HT-29 (cell line): ENCODE results near the gene CPNE2. TPM values are rescaled to one million over a fixed set of nuclear protein-coding genes. Genes with fewer than 3 reads are reported as not detected.
"Not testable (repeated sequence)": the region's sequence is repeated elsewhere in the genome, so short reads cannot be mapped to it uniquely, and the experiment has no call there.

Source experiments
- DNase-seq: peaks from one replicate; pipeline ENCODE4 v3.0.0-alpha.2; 2015; ENCODE audit warnings: low spot score
- total RNA-seq: library from RNA; depleted of rRNA; stranded (reverse); fragments of >200 nt; shearing (Covaris generic); gene quantifications from 2 replicates; pipeline ENCODE4 v1.2.3, GENCODE V29; 2014

CPNE2 gene
- total RNA-seq, 1 experiment from 2014 or later: 44.2 TPM

- DNase-seq: no peak
Observed at GRCh38 chr16:57167538-57167937, 75.2 kb downstream of the CPNE2 start.

GRCh38 chr16:57167953-57168352 is 75.6 kb downstream of the CPNE2 start:
- peak; percentile 74 for DNase-seq

- DNase-seq: no peak
Observed at GRCh38 chr16:57169327-57169726, 76.9 kb downstream of the CPNE2 start.

GRCh38 chr16:57172721-57173290 is 80.4 kb downstream of the CPNE2 start:
- DNase-seq: no peak

GRCh38 chr16:57175896-57176295 is 83.5 kb downstream of the CPNE2 start:
- no peak for DNase-seq

GRCh38 chr16:57178196-57178595 is 85.8 kb downstream of the CPNE2 start:
- DNase-seq: no peak

GRCh38 chr16:57178793-57179212 is 86.4 kb downstream of the CPNE2 start:
- no peak for DNase-seq

GRCh38 chr16:57179215-57179828 is 86.9 kb downstream of the CPNE2 start:
- DNase-seq: no peak

- DNase-seq: no peak
Observed at GRCh38 chr16:57184113-57184512, 91.7 kb downstream of the CPNE2 start.

- peak; percentile 38 for DNase-seq
Observed at GRCh38 chr16:57184887-57185445, 92.6 kb downstream of the CPNE2 start.

- DNase-seq: no peak
Observed at GRCh38 chr16:57185446-57185944, 93.1 kb downstream of the CPNE2 start.

- DNase-seq: peak; percentile 99
Observed at GRCh38 chr16:57185945-57186871, 93.8 kb downstream of the CPNE2 start, which contains the start of the genes PSME3IP1 and RSPRY1. Gene PSME3IP1, minus strand, starts transcription at chr16:57186039. Its CDS starts 12,185 bp downstream, at chr16:57173854. Gene RSPRY1, plus strand, starts transcription at chr16:57186329. Its CDS starts 18,330 bp downstream, at chr16:57204659.

GRCh38 chr16:57186872-57187854 is 94.8 kb downstream of the CPNE2 start:
- DNase-seq: peak; percentile 70

GRCh38 chr16:57187902-57188710 is 95.7 kb downstream of the CPNE2 start:
- peak; percentile 35 for DNase-seq

- DNase-seq: no peak
Observed at GRCh38 chr16:57188711-57189002, 96.3 kb downstream of the CPNE2 start.

- DNase-seq: not testable (repeated sequence)
Observed at GRCh38 chr16:57189527-57189926, 97.1 kb downstream of the CPNE2 start.

GRCh38 chr16:57190136-57190535 is 97.8 kb downstream of the CPNE2 start:
- DNase-seq: no peak

GRCh38 chr16:57191056-57191571 is 98.7 kb downstream of the CPNE2 start:
- DNase-seq: no peak

- DNase-seq: no peak
Observed at GRCh38 chr16:57192146-57192545, 99.8 kb downstream of the CPNE2 start.
